PC-3 (cell line): ENCODE data around the gene NR5A1. TPM values are rescaled to one million over a fixed set of nuclear protein-coding genes. Genes with fewer than 3 reads are reported as not detected.

Source experiments
- ATAC-seq: fragments of 200-7000 bp; cut with Tn5 transposase; 2 replicates; pipeline ENCODE4 v1.9.1; 2020; ENCODE audit warnings: mild to moderate bottlenecking, moderate library complexity
- BruUV-seq: library from RNA; stranded (reverse); fragments of 400-500 nt; replicated peaks from 2 replicates; lab custom pipeline; 2021; lab: Mats Ljungman, UMichigan
- CTCF ChIA-PET: fragments of 300-600 bp; sonication (Branson Sonifier 250); formaldehyde crosslinking; loops from one replicate; lab custom pipeline; 2022; ENCODE audit warnings: antibody characterized with exemption; lab: Charles Lee
- POLR2A ChIA-PET: fragments of 300-600 bp; sonication (Branson Sonifier 250); formaldehyde crosslinking; loops from one replicate; lab custom pipeline; 2022; ENCODE audit warnings: antibody characterized with exemption; ENCODE audit not compliant: unreplicated experiment; lab: Charles Lee
- DNase-seq: peaks from one replicate; pipeline ENCODE4 v3.0.0-alpha.2; 2015
- H2AFZ ChIP-seq: fragments of 300-600 bp; sonication (generic); 2 replicates; pipeline ENCODE4 v1.6.0; 2016; ENCODE audit warnings: antibody characterized with exemption, low read length
- H3F3A ChIP-seq: fragments of 300-600 bp; sonication (generic); one replicate; pipeline ENCODE4 v1.6.0; 2017; ENCODE audit warnings: antibody characterized with exemption, low read length, control low read depth, mild to moderate bottlenecking; ENCODE audit not compliant: unreplicated experiment
- H3K27ac ChIP-seq: fragments of 300-600 bp; sonication (generic); 2 replicates; pipeline ENCODE4 v1.5.1; 2016; ENCODE audit warnings: mild to moderate bottlenecking, low read length
- H3K27me3 ChIP-seq: fragments of 300-600 bp; sonication (generic); 2 replicates; pipeline ENCODE4 v1.6.1; 2016; ENCODE audit warnings: low read length, mixed read lengths
- H3K36me3 ChIP-seq: fragments of 300-600 bp; sonication (generic); 2 replicates; pipeline ENCODE4 v1.6.1; 2016; ENCODE audit warnings: low read depth, mixed run types, low read length, mixed read lengths
- H3K4me1 ChIP-seq: fragments of 300-600 bp; sonication (generic); 2 replicates; pipeline ENCODE4 v1.5.1; 2016; ENCODE audit warnings: low read length; ENCODE audit not compliant: insufficient read depth
- H3K4me2 ChIP-seq: fragments of 300-600 bp; sonication (generic); 2 replicates; pipeline ENCODE4 v1.6.0; 2016; ENCODE audit warnings: low read length
- H3K4me3 ChIP-seq: fragments of 300-600 bp; sonication (generic); 2 replicates; pipeline ENCODE4 v1.5.1; 2016; ENCODE audit warnings: mild to moderate bottlenecking, low read length, mixed read lengths
- H3K79me2 ChIP-seq: fragments of 300-600 bp; sonication (generic); 2 replicates; pipeline ENCODE4 v1.6.1; 2017; ENCODE audit warnings: low read length, mixed read lengths
- H3K9ac ChIP-seq: fragments of 300-600 bp; sonication (generic); 2 replicates; pipeline ENCODE4 v1.6.0; 2016; ENCODE audit warnings: mild to moderate bottlenecking, low read length
- H3K9me2 ChIP-seq: fragments of 300-600 bp; sonication (generic); replicated peaks from 2 replicates; pipeline ENCODE4 v1.6.1; 2016; ENCODE audit warnings: mixed run types, low read length, mixed read lengths
- H3K9me3 ChIP-seq: fragments of 300-600 bp; sonication (generic); 2 replicates; pipeline ENCODE4 v1.6.1; 2016; ENCODE audit warnings: low read length, mixed read lengths
- H4K20me1 ChIP-seq: fragments of 300-600 bp; sonication (generic); 2 replicates; pipeline ENCODE4 v1.6.1; 2016; ENCODE audit warnings: low read length, mixed read lengths
- EZH2 ChIP-seq: fragments of 300-600 bp; sonication (generic); IDR thresholded peaks from one replicate; pipeline ENCODE4 v1.6.1; 2017; ENCODE audit warnings: antibody characterized with exemption, mild to moderate bottlenecking, low read length; ENCODE audit not compliant: unreplicated experiment
- EZH2phosphoT487 ChIP-seq: fragments of 300-600 bp; sonication (generic); IDR thresholded peaks from 2 replicates; pipeline ENCODE4 v1.6.1; 2018; ENCODE audit warnings: mild to moderate bottlenecking, antibody characterized with exemption, low read length, borderline replicate concordance
- intact Hi-C: fragments of 100-400 bp; cut with micrococcal nuclease; formaldehyde crosslinking; loops from 2 replicates; pipeline ENCODE4 v1.9.0; 2023
- total RNA-seq: library from RNA; depleted of rRNA; stranded (reverse); fragments of >200 nt; gene quantifications from 2 replicates; pipeline ENCODE4 v1.2.3, GENCODE V29; 2014
- TF ChIP-seq, protein P1 (sequence below): fragments of 300-600 bp; sonication (generic); conservative IDR thresholded peaks from 2 replicates; pipeline ENCODE4 v1.5.1; 2017; ENCODE audit warnings: antibody characterized with exemption, low read depth, mild to moderate bottlenecking, low read length

Gene NR5A1
- total RNA-seq, 1 experiment from 2014 or later, result not detected

DNA sequence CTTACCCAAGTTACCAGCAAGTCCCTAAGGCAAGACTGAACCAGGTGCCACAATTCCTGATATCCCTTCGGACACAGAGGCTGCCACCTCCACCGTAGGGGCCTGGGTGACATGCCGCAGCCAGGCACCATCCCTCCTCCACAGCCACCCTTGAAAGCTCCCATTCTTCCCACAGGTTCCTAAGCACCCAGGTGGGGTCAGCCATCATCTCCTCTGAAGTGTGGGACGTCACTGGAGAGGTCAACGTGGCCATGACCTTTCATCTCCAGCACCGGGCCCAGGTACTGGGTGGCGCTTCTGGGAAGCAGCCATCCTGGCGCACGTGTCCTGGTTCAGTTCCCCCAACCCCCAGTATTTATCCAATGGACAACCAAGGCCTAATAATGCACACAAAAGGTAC lies 48.8 kb downstream of the NR5A1 start:
- Histone ChIP-seq H3K36me3 (no peaks in the 10 kb centered on the region), H3K4me1 (no peaks in the 10 kb centered on the region), H3K9me2 (no peaks in the 10 kb centered on the region), H3K79me2 (no peaks in the 10 kb centered on the region), H4K20me1 (no peaks in the 10 kb centered on the region), H3K9ac (no peak overlapping the region), H3K9me3 (no peaks in the 10 kb centered on the region), H3K4me2 (no peak overlapping the region), H2AFZ (no peak overlapping the region), H3K27me3 (no peaks in the 10 kb centered on the region), H3K4me3 (no peak overlapping the region), H3K27ac (no peak overlapping the region), H3F3A (no peaks in the 10 kb centered on the region)
- ChIA-PET POLR2A (no interaction called here), CTCF (no interaction called here)
- no peak for ATAC-seq
- BruUV-seq, result no TSS peak
- no peak for DNase-seq
- intact Hi-C loops, result no loop called here
- no peak for TF ChIP-seq EZH2phosphoT487
- TF ChIP-seq, protein P1, sequence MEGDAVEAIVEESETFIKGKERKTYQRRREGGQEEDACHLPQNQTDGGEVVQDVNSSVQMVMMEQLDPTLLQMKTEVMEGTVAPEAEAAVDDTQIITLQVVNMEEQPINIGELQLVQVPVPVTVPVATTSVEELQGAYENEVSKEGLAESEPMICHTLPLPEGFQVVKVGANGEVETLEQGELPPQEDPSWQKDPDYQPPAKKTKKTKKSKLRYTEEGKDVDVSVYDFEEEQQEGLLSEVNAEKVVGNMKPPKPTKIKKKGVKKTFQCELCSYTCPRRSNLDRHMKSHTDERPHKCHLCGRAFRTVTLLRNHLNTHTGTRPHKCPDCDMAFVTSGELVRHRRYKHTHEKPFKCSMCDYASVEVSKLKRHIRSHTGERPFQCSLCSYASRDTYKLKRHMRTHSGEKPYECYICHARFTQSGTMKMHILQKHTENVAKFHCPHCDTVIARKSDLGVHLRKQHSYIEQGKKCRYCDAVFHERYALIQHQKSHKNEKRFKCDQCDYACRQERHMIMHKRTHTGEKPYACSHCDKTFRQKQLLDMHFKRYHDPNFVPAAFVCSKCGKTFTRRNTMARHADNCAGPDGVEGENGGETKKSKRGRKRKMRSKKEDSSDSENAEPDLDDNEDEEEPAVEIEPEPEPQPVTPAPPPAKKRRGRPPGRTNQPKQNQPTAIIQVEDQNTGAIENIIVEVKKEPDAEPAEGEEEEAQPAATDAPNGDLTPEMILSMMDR, result no peak
- no peak for TF ChIP-seq EZH2

DNA sequence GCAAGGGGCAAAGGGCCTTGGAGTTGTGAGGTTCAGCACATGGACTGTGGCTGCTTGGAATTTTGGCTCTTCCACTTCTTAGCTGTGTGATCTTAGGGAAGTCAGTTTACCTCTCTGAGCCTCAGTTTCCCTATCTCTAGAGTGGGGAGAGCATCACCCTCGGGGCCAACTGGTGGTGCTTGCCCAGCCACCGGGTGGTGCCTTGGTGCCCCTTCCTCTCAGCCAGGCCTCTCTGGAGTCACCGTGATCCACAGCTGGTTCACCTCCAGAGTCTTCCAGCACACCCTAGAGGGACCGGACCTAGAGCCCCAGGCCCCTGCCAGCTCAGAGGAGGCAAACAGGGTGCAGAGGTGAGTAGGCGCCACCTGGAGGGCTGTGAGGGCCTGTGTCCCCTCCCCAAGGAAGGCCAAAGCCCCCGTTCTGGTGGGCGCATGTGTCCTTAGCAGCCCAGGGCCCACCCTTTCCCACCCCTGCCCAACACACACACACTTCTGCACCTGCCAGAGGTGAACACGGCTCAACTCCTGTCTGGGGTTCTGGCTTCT lies 49.2 kb downstream of the NR5A1 start:
- TF ChIP-seq, protein P1, result no peak
- no peak for TF ChIP-seq EZH2phosphoT487
- TF ChIP-seq EZH2, result no peak
- H3K79me2 ChIP-seq, result no peaks in the 10 kb centered on the region
- no peaks in the 10 kb centered on the region for H3K36me3 ChIP-seq
- H3K4me2 ChIP-seq, result no peak overlapping the region
- no peaks in the 10 kb centered on the region for H3F3A ChIP-seq
- ChIA-PET POLR2A (no interaction called here), CTCF (interaction anchor here (0.6 kb wide), 1 partner anchor 36 kb away, joined by 3 read pairs; no protein-coding TSS in a partner anchor)
- no peak overlapping the region for H3K27ac ChIP-seq
- H3K9ac ChIP-seq, result no peak overlapping the region
- H3K27me3 ChIP-seq, result no peaks in the 10 kb centered on the region
- no peaks in the 10 kb centered on the region for H3K4me1 ChIP-seq
- H2AFZ ChIP-seq, result no peak overlapping the region
- ATAC-seq (no peak), DNase-seq (no peak)
- H3K9me3 ChIP-seq, result no peaks in the 10 kb centered on the region
- intact Hi-C loops, result no loop called here
- BruUV-seq, result no TSS peak
- H3K4me3 ChIP-seq, result no peak overlapping the region
- H3K9me2 ChIP-seq, result no peaks in the 10 kb centered on the region
- no peaks in the 10 kb centered on the region for H4K20me1 ChIP-seq

DNA sequence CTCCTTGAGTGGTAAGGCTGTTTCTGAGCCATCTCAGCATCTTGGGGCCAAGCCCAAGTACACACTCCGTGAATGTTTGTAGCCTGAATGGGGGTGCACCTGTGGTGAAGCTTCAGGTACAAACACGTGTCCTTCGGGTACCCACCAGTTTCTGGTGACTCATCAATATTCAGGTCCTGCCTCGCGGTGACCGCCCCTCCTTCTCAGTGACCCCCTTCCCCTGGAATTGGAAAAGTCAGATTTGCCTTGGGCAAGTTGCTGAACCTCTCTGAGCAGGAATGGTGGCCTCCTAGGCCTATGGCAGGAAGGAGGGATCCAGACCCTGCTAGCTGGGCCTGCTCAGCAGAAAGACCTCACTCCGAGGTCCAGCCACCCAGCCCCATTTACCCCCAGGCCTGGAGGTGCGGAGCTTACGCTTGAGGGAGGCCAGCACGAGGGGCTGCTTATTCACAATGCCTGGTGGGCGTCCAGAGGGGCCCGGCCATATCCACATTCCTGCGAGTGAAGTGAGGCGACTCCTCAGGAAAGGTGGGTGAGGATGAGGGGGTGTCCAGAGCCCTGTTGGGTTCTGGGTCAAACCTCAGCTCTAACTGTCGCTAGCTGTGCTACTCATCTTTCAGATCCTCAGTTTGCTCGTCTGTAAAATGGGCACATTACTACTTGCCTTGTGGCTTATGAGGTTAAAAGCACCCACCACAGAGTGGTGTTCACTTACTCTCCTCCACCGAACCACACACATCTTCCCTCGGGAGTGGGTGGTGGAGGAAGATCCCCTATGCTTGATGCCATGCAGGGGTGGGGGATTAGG lies 49.9 kb downstream of the NR5A1 start:
- ChIA-PET POLR2A (no interaction called here), CTCF (interaction anchor here (0.6 kb wide), 1 partner anchor 37 kb away, joined by 3 read pairs; no protein-coding TSS in a partner anchor)
- Histone ChIP-seq H3K4me1 (no peaks in the 10 kb centered on the region), H2AFZ (no peak overlapping the region), H3K27ac (no peak overlapping the region), H3K79me2 (no peaks in the 10 kb centered on the region), H3K4me3 (no peak overlapping the region), H3K9me3 (no peaks in the 10 kb centered on the region), H3K9ac (no peak overlapping the region), H3K36me3 (no peaks in the 10 kb centered on the region), H3F3A (no peaks in the 10 kb centered on the region), H3K9me2 (no peaks in the 10 kb centered on the region), H3K27me3 (no peaks in the 10 kb centered on the region), H4K20me1 (no peaks in the 10 kb centered on the region), H3K4me2 (no peak overlapping the region)
- DNase-seq (no peak), ATAC-seq (no peak)
- intact Hi-C loops, result no loop called here
- no TSS peak for BruUV-seq
- TF ChIP-seq, protein P1, result no peak
- TF ChIP-seq EZH2 (no peak), EZH2phosphoT487 (no peak)
